B cell (primary cell): Measurements from ENCODE around the gene LNX1.

Experiments
- EZH2 ChIP-seq: IDR thresholded peaks from 2 replicates; pipeline ENCODE4 v1.6.1; 2012; ENCODE audit warnings: borderline replicate concordance, low read depth, mild to moderate bottlenecking, moderate library complexity, low read length; ENCODE audit not compliant: insufficient read depth, poor library complexity, severe bottlenecking
- TF ChIP-seq, protein P1 (sequence below): fragments of 200-600 bp; IDR thresholded peaks from one replicate; pipeline ENCODE4 v1.8.0; 2022; ENCODE audit warnings: antibody characterized with exemption, mild to moderate bottlenecking

DNA sequence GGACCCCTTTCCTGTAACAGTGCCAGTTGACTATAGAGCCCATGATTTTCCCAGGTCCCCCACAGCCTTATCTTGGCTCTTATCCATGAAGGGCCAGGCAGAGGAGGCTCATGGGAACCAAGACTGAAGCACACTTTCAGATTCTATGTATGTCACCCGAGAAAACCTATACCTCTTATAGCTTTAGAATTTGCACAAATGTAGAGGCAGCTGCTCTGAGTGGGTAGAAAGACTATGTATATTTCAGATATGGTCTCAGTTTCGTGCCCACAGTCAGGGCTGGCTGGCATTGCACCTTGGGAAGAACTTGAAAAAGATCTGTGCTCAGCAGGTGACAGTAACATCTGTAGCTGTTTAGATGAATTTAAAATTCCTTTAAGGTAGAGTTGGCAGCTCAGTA is 8.3 kb upstream of the LNX1 start:
- TF ChIP-seq, protein P1, sequence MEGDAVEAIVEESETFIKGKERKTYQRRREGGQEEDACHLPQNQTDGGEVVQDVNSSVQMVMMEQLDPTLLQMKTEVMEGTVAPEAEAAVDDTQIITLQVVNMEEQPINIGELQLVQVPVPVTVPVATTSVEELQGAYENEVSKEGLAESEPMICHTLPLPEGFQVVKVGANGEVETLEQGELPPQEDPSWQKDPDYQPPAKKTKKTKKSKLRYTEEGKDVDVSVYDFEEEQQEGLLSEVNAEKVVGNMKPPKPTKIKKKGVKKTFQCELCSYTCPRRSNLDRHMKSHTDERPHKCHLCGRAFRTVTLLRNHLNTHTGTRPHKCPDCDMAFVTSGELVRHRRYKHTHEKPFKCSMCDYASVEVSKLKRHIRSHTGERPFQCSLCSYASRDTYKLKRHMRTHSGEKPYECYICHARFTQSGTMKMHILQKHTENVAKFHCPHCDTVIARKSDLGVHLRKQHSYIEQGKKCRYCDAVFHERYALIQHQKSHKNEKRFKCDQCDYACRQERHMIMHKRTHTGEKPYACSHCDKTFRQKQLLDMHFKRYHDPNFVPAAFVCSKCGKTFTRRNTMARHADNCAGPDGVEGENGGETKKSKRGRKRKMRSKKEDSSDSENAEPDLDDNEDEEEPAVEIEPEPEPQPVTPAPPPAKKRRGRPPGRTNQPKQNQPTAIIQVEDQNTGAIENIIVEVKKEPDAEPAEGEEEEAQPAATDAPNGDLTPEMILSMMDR: no peak
- TF ChIP-seq EZH2: no peak
